NCI-H748 (cell line): ENCODE results near the gene FXYD2.
A peak's percentile ranks its signal among the peaks of the same experiment; 100 is the strongest.

ENCODE experiments used
- DNase-seq: peaks from one replicate; lab custom pipeline; 2025; ENCODE audit not compliant: unreplicated experiment; lab: John Stamatoyannopoulos, UW

FXYD2 gene

DNA sequence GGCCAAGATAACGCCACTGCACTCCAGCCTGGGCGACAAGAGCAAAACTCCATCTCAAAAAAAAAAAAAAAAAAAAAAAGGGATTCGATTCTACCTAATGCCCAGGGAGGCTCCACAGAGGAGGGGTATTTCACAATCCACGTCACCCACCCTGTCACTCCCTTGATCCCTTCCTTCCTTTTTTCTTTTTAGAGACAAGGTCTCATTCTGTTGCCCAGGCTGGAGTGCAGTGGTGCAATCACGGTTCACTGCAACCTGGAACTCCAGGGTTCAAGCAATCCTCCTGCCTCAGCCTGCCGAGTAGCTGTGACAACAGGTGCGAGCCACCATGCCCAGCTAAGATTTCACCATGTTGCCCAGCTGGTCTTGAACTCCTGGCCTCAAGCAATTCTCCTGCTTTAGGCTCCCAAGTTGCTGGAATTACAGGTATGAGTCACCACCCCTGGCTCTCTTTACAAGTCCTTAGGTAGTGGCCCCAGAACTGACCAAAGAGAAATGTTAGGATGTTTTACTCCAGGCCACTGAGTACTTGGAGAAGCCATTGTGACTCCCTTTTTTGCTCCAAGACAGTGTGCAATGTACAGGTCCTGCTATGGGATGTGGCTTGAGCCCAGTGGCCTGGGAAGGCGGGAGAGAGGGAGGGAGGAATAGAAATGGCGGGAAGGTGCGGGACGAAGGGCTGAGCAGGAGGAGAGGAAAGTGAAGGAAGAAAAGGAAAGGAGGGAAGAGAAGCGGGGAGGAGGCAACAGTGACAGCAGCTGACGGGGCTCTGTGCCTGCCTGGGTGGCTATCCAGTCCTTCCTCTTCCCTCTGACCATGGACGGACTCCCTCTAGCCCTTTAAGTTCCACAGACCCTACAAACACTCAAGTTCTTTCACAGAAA lies 11.8 kb upstream of the FXYD2 start:
- no peak for DNase-seq

DNA sequence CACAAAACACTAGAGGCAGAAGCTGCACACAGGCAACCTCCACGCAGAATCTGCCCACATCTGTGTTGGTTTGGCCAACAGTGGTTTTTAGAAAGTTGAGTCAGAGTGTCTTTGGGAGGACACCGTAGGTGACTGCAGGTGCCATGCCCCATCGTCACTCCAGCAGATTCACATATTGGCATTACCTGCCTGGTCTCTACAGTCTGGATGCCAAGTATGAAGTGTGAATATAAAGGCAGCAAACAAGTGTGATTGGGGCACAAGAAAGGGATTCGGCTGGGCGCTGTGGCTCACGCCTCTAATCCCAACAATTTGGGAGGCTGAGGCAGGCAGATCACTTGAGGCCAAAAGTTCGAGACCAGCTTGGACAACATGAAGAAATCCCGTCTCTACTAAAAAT lies 11.0 kb upstream of the FXYD2 start:
- DNase-seq, result no peak

DNA sequence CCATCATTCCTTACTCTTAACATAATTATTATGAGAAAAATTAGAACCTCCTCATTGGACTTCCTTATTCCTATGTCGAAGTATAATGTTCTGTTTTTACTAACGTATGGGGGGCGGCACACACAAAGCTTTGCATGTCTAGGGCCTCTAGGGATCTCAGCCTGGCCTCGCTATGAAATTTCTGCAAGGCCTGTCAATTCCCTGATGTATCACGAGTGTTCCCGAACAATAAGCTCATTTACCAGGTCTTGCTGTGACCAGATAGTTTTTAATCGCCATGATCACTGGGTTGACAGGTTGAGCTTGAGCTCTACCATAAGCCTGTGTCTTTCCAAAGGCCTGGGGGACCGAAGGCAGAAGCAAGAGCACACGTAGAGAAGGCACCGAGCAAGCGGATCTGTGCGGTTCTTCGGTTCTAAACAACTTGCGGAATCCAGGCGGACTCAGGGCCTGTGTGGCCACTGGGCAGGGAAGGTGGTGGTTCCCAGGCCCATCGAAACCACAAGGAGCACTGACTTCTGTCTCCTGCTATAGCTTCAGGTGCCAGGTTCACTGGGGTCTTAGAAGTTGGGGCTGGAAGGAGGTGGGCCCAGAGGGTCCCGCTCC lies 10.4 kb upstream of the FXYD2 start:
- DNase-seq, result no peak

DNA sequence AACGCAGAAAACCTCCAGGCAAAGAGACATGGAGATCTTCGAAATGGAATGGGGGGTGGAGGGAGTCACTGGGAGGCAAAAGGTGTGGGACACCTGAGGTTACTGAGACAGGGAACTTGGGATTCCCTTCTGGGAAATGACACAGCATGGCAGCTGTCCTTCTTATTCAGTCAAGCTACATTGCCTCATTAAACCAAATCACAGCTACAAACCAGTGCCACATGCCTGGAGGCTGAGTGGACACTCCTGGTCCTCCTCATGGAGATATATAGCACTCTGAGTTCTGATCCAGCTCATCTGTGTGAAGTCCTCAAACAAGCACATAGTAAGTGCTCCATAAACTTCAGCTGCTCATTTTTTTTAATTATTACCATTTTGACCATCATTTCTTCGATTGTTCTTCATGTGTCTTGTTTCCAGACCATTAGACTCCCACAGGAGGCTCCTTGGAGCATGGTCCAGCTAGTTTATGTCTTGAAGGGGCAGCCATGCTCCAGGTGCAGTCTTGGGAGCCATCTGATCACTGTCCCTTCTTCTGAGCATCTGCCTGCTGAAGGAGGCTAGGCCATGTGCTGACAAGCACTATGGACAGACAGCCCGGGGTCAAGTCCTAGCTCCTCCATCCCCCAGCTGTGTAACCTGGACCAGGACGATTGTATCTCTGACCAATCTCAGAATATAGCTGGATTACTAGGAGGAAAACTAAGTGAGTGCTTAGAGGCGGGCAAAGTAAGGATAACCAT lies 9.7 kb upstream of the FXYD2 start:
- DNase-seq, result no peak

DNA sequence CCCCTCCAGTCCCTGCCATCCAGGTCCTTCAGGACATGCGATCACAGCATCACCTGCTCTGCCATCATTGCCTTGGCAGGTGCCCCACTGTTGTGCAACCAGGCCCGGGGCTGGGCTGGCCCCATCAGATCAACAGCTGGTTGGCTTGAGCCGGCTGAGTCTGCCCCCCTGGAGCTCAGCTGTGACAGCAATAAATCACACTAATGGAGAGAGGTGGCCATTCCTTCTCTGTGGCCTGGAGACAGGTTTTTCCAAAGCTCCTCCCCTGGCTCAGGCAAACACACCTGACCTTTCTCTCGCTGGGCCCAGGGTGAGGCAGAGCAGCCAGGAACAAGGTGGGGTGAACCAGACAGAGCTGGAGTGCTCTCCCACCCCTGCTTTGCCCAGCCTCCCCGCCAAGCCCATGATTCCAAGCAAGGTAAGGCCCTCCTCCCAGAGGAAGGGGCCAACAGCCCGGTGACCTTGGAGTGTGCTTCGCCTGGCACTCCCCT lies 8.9 kb upstream of the FXYD2 start:
- DNase-seq, result peak; percentile 93

DNA sequence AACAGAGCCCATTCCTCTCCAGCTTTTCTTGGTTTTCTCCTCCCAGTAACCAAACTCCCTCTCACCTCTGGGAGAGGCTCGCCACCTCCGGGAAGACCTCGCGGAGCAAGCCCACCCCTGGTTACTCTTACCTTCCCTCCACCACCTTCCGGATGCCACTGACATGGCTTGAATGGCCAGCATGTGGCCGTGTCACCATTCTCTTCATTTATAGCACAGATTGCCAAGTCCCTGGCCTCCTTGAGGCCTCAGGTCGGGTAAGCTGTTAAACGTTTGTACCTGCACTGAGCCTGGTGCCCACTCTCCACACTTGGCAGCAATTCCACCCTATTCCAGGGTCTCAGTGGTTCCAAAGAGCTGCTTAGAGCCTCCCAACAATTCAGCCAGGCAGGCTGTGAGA lies 8.0 kb upstream of the FXYD2 start:
- no peak for DNase-seq

DNA sequence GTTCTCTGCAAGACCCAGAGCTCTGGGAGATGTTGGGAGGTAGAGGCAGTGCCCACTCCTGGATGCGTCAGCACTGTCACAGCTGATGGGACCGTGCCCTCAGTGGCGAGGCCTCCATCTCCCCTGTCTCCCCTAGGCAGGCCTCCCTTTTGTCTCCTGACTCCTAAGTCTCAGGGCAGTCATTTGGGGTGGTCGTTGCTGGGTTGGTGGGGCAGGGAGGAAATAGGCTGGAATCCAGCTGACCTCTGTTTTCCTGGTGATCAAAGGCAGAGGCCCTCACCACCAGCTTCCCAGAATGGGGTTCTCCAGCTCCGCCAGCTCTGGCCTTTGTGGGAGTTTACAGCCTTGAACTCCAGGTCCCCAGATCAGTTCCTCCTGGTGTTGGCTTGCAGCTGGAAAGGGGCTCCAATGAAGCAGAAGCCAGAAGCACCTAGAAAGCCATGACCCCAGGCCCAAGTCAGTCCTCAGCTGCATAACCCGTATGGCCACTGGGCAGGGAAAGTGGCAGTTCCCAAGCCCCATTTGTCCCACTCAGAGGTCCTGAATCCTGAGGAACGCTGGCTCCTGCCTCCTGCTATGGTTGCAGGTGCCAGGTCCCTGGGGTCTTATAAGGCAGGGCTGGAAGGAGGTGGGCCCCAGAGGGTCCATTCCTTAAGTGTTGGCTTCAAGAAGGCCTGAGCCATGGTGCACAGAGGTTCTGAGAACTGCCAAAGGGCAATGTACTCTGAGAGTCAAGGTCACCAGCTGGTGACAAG lies 7.3 kb upstream of the FXYD2 start:
- DNase-seq, result no peak

DNA sequence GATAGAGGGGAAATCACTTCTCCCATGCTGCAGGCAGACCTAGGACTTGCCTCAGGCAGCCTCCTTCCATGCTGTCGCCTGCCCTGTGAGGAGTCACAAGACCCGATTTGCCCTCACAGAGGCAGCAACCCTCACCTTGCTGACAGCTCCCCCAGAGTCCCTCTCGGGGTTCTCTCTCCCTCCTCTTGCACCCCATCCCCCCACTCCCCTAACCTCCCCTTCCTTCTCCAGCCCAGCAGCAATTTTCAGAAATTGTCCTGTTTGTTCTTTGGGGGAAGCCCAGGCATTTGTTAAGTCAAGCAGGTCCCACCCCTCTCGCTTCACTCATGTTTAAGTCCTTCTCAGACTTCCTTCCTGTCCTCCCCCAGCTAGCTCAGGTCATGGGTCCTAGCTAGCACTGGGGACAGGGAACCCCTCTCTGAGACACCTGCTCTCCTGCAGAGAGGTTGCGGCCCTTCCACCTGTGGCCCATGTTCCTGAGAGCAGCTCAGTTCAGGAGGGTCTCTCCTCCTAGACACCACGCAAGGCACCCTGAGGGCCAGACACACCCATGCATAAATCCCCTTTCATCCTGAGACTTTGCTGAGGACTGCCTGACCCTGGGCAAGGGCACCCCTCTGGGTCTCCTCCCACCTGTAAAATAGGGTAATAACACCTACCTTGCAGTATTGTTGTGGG lies 6.3 kb upstream of the FXYD2 start:
- DNase-seq, result no peak

DNA sequence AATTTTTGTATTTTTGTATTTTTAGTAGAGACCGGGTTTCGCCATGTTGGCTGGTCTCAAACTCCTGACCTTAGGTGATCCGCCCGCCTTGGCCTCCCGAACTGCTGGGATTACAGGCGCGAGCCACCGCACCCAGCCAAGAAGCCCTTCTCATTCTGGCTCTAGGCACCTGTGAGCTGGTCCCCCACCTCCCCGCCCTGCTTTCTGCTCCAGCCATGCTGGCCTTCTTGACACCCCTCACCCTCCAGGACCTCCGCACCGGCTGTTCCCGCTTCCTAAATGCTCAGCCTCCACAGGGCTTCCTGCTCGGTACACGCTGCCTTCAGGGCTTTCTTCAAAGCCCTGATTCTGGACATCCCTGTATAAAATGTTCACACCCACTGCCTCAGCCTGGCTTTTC lies 5.5 kb upstream of the FXYD2 start:
- no peak for DNase-seq

DNA sequence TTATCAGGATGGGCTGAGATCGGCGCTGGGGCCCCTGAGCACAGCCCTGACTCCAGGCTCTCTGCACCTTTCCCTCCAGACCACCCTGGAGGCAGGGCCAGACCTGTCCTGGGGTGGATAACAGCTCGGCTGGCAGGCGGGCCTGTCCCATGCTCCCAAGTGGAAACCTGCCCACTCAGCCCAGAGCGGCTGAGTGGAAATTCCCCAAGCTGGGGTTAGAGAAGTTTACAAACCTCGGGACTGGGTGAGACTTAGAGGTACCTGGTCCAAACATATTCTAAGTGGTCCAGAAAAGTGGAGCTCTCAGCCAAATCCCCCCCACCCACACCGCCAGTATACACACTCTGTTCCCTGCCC lies 4.8 kb upstream of the FXYD2 start:
- DNase-seq, result no peak

DNA sequence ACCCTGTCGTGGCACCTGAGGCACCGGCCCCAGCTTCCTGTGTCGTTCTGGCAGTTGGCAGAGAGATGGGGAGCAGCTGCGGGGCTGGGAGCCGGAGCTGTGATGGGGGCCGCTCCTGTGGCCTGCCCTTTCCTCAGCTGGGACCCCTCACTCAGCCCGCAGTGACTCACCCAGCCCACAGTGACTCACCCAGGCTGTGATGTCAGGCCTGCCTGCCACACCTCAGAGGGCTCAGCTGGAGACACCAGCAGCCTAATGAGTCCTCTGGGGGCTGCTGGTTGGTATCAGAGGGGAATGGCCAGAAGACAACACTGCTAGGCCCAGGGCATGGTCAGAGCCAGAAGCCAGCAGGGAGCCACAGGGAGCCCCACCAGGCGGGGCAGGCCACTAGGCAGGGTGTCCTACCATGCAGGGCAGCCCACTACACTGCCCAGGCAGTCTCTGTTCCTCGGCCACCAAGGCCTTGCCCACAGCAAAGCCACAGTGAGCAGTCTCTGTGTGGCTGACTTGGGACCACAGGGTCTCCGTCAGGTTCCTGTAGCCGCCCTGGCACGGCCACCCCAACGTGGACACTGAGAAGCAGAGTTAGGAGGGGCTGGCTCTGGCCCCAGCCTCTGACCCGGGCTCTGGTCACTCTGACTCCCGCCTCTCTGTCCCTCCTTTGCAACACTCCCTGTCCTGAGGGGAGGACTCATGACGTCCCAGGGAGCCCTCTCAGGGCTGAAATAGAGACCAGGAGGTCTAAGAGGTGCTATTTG lies 4.2 kb upstream of the FXYD2 start:
- DNase-seq, result no peak

DNA sequence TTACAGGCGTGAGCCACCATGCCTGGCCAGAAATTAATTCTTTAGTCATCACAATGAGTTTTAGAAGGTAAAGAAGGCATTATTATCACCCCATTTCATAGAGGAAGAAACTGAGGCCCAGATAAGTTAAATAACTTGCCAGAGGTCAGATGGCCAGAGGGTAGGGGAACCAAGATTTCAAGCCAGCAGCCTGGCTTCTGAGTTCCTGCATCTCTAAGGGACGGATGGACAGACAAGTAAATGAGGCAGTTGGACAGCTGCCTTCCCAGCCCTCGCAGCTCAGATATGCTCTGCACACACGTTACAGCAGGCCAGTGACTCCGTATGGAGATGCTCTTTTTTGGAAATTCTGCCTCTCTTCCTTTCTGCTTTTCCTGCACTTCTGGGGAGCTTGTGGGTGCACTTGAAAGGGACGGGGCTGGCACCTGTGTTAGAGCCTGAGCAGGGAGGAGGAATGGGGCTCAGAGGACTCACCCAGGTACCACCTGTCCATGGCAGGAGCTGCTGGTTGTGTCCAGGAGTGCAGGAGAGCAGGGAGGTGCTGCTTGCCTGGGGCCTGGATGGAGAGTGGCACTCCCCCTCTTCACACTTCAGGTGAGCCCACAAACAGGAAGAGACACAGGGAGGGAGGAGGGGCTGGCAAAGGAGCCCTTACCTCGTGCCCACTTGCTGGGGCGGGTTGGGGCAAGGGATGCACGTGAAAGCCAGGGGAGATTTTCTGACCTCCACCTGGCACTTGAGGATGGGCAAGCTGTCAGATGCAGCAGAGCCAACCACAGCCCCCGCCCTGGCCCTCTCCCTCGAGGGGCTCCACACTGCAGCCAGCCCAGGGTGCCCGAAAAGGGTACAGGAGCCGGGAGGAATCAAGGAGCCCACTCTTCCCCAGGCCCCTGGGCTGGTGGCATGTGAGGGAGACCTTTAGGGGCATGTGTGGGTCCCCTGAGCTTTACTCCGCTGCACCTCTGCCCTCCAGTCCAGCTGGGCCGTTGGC lies 3.3 kb upstream of the FXYD2 start:
- no peak for DNase-seq

DNA sequence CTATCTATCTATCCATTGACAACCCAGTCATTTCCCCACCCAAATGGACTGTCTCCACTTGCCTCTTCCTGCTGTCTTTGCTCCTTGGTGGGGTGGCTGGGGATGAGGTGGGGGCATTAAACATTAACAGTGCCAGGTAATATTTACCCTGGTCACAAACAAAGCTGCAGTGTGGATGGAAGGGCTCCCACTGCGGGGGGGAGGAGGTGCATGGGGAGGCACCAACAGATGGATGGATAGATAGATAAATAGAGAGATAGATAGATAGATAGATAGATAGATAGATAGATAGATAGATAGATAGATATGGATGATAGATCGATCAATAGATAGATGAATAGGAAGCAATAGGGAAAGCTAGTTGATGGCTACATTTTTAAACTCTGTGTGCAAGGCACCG lies 2.3 kb upstream of the FXYD2 start:
- DNase-seq, result no peak

DNA sequence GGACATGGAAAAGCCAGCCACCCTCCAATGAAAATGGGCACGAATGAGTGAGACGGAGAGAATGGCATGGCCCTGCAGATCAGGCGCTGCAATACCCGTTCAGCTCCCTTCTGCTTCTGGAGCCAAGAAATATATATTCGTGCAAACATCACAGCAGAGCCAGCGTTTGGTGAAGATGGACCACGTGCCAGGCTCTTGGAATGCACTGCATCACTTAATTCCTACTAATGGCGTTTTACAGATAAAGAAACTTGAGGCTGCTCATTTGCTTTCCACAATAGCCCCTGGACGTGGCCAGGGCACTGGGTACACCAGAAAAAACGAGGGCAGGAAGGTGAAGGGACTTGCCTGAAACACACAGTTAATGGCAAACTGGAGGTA lies 1.6 kb upstream of the FXYD2 start:
- DNase-seq, result no peak

DNA sequence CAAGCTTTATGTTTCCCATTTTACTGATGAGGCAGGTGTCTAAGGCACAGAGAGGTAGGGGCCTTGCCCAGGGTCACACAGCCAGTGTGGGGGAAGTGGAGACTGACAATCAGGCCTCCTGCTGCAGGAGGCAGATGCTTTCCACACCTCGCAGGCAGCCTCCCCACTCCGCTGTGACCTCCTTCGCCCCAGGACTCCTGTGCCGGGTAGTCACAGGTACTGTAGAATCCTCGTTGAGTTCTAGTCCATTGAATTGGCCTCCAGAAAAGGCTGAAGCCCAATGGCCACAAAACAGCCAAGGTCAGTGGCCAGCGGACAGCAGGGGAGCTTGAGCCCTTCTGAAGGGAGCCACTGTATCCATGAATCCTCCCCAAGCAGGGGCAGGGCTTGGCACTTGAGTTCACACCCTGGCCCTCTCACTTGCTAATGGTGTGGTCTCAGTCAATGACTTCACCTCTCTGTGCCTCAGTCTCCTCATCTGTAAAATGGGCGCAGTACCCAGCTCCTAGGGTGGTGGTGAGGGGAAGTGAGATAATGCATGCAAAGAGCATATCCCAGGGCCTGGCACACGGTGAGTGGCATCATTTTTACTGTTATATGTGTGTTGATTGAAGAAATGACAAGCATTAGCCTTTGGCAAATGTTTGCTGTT lies 1.1 kb upstream of the FXYD2 start:
- no peak for DNase-seq

DNA sequence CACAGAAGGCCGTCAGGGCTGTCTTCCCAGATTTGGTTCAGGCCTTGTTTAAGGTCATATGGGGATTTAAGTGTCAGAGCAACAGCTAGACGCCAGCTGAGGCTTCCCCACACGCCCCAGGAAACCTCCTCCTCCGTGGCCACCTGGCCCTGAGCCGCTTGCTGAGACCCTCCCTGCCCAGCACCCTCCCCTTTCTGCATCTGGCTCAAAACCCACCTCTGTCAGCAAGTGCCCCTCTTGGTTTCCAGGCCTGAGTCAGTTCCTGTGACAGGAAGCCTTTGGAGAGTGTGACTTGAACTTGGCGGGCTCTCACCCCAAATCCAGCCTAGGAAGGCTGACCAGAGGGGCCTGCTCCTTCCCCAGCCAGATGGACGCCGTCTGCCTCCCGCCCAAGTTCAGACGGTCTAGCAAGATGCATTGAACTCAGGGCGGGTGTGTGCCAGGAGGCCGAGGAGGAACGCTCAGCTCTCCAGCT lies 561 bp downstream of the FXYD2 start:
- DNase-seq, result no peak

DNA sequence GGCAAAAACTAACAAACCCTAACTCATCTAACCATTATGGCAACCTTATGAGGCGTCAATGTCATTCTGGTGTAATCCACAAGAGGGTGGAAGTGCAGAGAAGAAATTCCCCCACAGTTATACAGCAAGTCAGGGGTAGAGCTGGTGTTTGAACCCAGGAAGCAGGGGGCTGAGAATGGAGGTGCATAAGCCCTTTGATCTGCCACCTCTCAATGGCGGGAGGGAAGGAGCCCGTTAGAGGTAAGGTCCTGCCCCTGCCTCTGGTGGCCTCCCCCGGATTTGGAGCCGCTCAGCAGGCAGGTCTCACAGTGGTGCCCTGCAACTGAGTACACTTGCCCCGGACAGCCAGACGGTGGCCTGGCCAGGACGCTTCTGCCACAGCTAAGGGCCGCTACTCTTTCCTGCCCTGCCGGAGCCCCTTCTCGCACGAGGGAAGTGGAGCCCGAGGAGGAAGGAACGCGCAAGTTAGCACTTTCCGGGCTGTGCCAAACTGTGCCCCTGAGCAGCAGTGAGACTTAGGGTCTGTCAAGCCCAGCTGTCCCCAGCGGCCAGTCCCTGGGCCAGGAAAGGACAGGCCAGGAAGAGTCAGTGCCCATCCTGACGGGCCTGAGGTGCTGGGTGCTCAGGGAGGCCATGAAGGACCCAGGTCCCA lies 1.1 kb downstream of the FXYD2 start:
- no peak for DNase-seq
